B cell (primary cell): Measurements from ENCODE around the gene TBRG4. TPM values are rescaled to one million over a fixed set of nuclear protein-coding genes. Genes with fewer than 3 reads are reported as not detected.

ENCODE experiments used
- ATAC-seq: fragments of 200-7000 bp; cut with Tn5 transposase; one replicate; pipeline ENCODE4 v1.10.0; 2021; ENCODE audit warnings: low read depth, mild to moderate bottlenecking, moderate number of reproducible peaks, moderate library complexity
- CTCF ChIA-PET: fragments of 350-600 bp; sonication (Branson Sonifier 250); formaldehyde crosslinking; loops from one replicate; lab custom pipeline; 2021; ENCODE audit warnings: antibody characterized with exemption, inconsistent platforms; lab: Charles Lee
- POLR2A ChIA-PET: fragments of 350-600 bp; sonication (Branson Sonifier 250); formaldehyde crosslinking; loops from one replicate; lab custom pipeline; 2021; ENCODE audit warnings: antibody characterized with exemption; lab: Charles Lee
- DNase-seq: peaks from one replicate; pipeline ENCODE4 v3.0.0; 2013
- H2AFZ ChIP-seq: 2 replicates; pipeline ENCODE4 v1.6.1; 2012; ENCODE audit warnings: mild to moderate bottlenecking, low read depth, low read length; ENCODE audit not compliant: insufficient read depth, poor library complexity, severe bottlenecking
- H3K27ac ChIP-seq, 2 donors: 1 replicate in 1 of 2; 2 replicates in 1 of 2; pipeline ENCODE4 v1.5.1; 2012 to 2013; ENCODE audit warnings: low read length in 2 of 2, mild to moderate bottlenecking in 2 of 2, moderate library complexity in 1 of 2
- H3K27me3 ChIP-seq, 4 experiments: fragments of 200-600 bp in 1 of 4; sonication (generic) in 1 of 4; replicated peaks in 1 of 4; 1 replicate in 2 of 4; 2 replicates in 2 of 4; pipeline versions ENCODE4 v1.6.1 to v1.7.0; 2013 to 2016; ENCODE audit warnings: low read length in 3 of 4, mild to moderate bottlenecking in 2 of 4, mixed read lengths in 1 of 4, moderate library complexity in 1 of 4; ENCODE audit not compliant: insufficient read depth in 4 of 4, control insufficient read depth in 3 of 4; ENCODE audit errors: control extremely low read depth in 1 of 4
- H3K36me3 ChIP-seq, 2 experiments: replicated peaks in 1 of 2; 1 replicate in 1 of 2; 2 replicates in 1 of 2; pipeline versions ENCODE4 v1.6.1 to v1.7.1; 2013; ENCODE audit warnings: low read length in 1 of 2; ENCODE audit not compliant: insufficient read depth in 2 of 2, control insufficient read depth in 1 of 2; ENCODE audit errors: control extremely low read depth in 1 of 2, extremely low read depth in 1 of 2
- H3K4me1 ChIP-seq, 2 donors: fragments of 200-600 bp in 1 of 2; sonication (generic) in 1 of 2; 1 replicate in 1 of 2; 2 replicates in 1 of 2; pipeline versions ENCODE4 v1.5.1 to v1.6.1; 2013 to 2017; ENCODE audit warnings: low read length in 2 of 2; ENCODE audit not compliant: control insufficient read depth in 2 of 2, insufficient read depth in 2 of 2
- H3K4me2 ChIP-seq: replicated peaks from 2 replicates; pipeline ENCODE3; 2012; ENCODE audit warnings: mild to moderate bottlenecking, low read depth, low read length; ENCODE audit not compliant: poor library complexity, severe bottlenecking
- H3K4me3 ChIP-seq, 5 experiments: fragments of 200-600 bp in 1 of 5; sonication (generic) in 1 of 5; 1 replicate in 3 of 5; 2 replicates in 2 of 5; pipeline versions ENCODE4 v1.5.1 to v1.7.0; 2011 to 2016; ENCODE audit warnings: low read length in 4 of 5, mild to moderate bottlenecking in 4 of 5, low read depth in 2 of 5, control low read depth in 1 of 5, moderate library complexity in 1 of 5; ENCODE audit not compliant: insufficient read depth in 1 of 5; ENCODE audit errors: control extremely low read depth in 1 of 5, extremely low read depth in 1 of 5
- H3K79me2 ChIP-seq: fragments of 200-600 bp; sonication (generic); one replicate; pipeline ENCODE4 v1.6.0; 2016; ENCODE audit warnings: low read length; ENCODE audit not compliant: control insufficient read depth, insufficient read depth
- H3K9ac ChIP-seq: fragments of 200-600 bp; sonication (generic); 2 replicates; pipeline ENCODE4 v1.6.1; 2017; ENCODE audit warnings: mild to moderate bottlenecking, low read length, moderate library complexity
- H3K9me3 ChIP-seq, 3 donors: one replicate each; pipeline versions ENCODE4 v1.6.1 to v1.7.1; 2013; ENCODE audit warnings: low read length in 2 of 3; ENCODE audit not compliant: control insufficient read depth in 2 of 3, insufficient read depth in 1 of 3; ENCODE audit errors: control extremely low read depth in 1 of 3
- H4K20me1 ChIP-seq: 2 replicates; pipeline ENCODE4 v1.6.0; 2012; ENCODE audit warnings: mild to moderate bottlenecking, low read length; ENCODE audit not compliant: insufficient read depth, control insufficient read depth, poor library complexity, severe bottlenecking
- H3K27ac Mint-ChIP-seq: one replicate; pipeline ENCODE4 v1.8.0; 2021; ENCODE audit warnings: mixed read lengths
- H3K27me3 Mint-ChIP-seq: one replicate; pipeline ENCODE4 v1.8.0; 2021; ENCODE audit warnings: mixed read lengths
- H3K4me1 Mint-ChIP-seq: one replicate; pipeline ENCODE4 v1.8.0; 2021; ENCODE audit warnings: mixed read lengths
- H3K4me3 Mint-ChIP-seq: one replicate; pipeline ENCODE4 v1.8.0; 2021; ENCODE audit warnings: mixed read lengths
- H3K9me3 Mint-ChIP-seq: one replicate; pipeline ENCODE4 v1.8.0; 2022; ENCODE audit warnings: mixed read lengths; ENCODE audit not compliant: insufficient read depth
- EZH2 ChIP-seq: IDR thresholded peaks from 2 replicates; pipeline ENCODE4 v1.6.1; 2012; ENCODE audit warnings: borderline replicate concordance, low read depth, mild to moderate bottlenecking, moderate library complexity, low read length; ENCODE audit not compliant: insufficient read depth, poor library complexity, severe bottlenecking
- WGBS: methylation state at CpG from one replicate; pipeline ENCODE4 v1.1.5; 2013; ENCODE audit warnings: missing lambda C conversion rate; ENCODE audit not compliant: insufficient coverage; 5-methylcytosine and 5-hydroxymethylcytosine counted together
- intact Hi-C: fragments of 100-400 bp; cut with micrococcal nuclease; formaldehyde crosslinking; loops from one replicate; pipeline ENCODE4 v1.10.0; 2022
- polyA plus RNA-seq: library from polyadenylated mRNA; depleted of rRNA; stranded (reverse); fragments of >200 nt; gene quantifications from 2 replicates; pipeline ENCODE4 v1.2.3, GENCODE V29; 2012
- total RNA-seq, 2 donors: library from RNA; stranded (reverse); fragments of 120-200 nt in 1 of 2; gene quantifications; 1 replicate in 1 of 2; 2 replicates in 1 of 2; pipeline versions ENCODE4 v1.2.3 to v1.2.4, GENCODE V29; 2013 to 2022
- TF ChIP-seq, protein P1 (sequence below): fragments of 200-600 bp; IDR thresholded peaks from one replicate; pipeline ENCODE4 v1.8.0; 2022; ENCODE audit warnings: antibody characterized with exemption, mild to moderate bottlenecking

TBRG4 gene
- total and polyA plus RNA-seq, 2 donors (not counting 1 experiment from before 2014, with no cell fraction given) = 92.8 to 111 TPM

DNA sequence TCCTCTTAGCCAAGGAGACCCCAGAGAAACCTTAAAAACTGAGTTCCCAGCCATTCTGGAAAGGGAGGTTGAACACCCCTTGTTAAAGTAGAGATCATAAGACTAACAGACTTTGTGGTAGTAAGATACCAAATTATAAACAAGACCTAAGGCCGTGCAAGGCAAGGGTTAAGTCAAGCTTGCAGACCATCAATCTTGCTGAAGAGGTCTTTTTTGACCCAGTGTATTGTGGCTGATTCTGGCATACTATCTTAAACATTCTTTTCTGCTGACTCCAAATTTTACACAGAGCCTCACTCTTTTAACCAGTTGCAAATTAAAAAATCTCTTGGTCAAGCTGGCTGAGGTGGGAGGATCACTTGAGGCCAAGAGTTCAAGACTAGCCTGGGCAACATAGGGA is 1.2 kb upstream of the TBRG4 start:
- Histone ChIP-seq H3K9ac (no peak overlapping the region), H2AFZ (no peak overlapping the region), H3K4me3 (peak overlapping the region in 1 of 5 experiments; percentile 93), H3K9me3 (no peaks in the 10 kb centered on the region), H3K36me3 (peaks cover 0 to 16% of the 10 kb centered on the region in 2 experiments), H3K27me3 (peaks cover 0 to 5% (median 0%) of the 10 kb centered on the region in 4 experiments), H3K27ac (peak overlapping the region in 1 of 2 donors; percentile 98), H3K4me2 (peak overlapping the region; percentile 91), H3K79me2 (peaks cover 43% of the 10 kb centered on the region), H4K20me1 (peaks cover 17% of the 10 kb centered on the region), H3K4me1 (peaks cover 22 to 30% of the 10 kb centered on the region in 2 donors)
- H3K4me3 Mint-ChIP-seq = peak overlapping the region; percentile 91
- intact Hi-C loops = loop anchor here (1.0 kb wide), 1 partner anchor 315 kb away; no protein-coding TSS in a partner anchor
- ChIA-PET POLR2A (interaction anchor here (1.6 kb wide), 1 partner anchor 264 kb away, joined by 6 read pairs; the partner anchor contains the start of gene H2AZ2), CTCF (interaction anchor here (1.3 to 2.2 kb wide), 4 partner anchors 23 to 314 kb away, joined by 3 to 6 read pairs (median 5); no protein-coding TSS in a partner anchor)
- peak overlapping the region; percentile 63 for H3K27ac Mint-ChIP-seq
- H3K9me3 Mint-ChIP-seq = no peaks in the 10 kb centered on the region
- ATAC-seq = no peak
- WGBS = no CpG with 5 or more reads among the region's 1 CpG
- peaks cover 34% of the 10 kb centered on the region for H3K4me1 Mint-ChIP-seq
- no peak for DNase-seq
- no peak for TF ChIP-seq EZH2
- TF ChIP-seq, protein P1, sequence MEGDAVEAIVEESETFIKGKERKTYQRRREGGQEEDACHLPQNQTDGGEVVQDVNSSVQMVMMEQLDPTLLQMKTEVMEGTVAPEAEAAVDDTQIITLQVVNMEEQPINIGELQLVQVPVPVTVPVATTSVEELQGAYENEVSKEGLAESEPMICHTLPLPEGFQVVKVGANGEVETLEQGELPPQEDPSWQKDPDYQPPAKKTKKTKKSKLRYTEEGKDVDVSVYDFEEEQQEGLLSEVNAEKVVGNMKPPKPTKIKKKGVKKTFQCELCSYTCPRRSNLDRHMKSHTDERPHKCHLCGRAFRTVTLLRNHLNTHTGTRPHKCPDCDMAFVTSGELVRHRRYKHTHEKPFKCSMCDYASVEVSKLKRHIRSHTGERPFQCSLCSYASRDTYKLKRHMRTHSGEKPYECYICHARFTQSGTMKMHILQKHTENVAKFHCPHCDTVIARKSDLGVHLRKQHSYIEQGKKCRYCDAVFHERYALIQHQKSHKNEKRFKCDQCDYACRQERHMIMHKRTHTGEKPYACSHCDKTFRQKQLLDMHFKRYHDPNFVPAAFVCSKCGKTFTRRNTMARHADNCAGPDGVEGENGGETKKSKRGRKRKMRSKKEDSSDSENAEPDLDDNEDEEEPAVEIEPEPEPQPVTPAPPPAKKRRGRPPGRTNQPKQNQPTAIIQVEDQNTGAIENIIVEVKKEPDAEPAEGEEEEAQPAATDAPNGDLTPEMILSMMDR = no peak
- peaks cover 4% of the 10 kb centered on the region for H3K27me3 Mint-ChIP-seq

DNA sequence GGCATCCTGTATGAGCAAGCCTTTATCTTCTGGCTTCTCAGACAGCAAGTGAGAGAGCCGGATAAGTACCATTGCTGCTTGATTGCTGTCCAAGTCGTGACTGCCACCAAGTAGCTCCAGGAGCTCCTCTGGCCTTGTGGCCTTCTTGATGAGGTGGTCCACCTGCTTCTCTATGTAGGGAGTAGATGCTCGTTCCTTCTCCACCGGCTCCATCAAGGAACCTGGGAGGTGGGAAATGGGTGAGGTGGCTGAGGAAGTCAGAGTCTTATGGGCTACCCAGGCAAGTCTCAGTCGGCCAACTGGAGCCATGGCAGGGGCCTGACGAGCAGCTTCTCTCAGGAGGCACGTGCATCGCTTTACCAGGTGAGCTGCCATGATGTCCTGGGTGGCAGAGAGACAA is 2.6 kb downstream of the TBRG4 start:
- TF ChIP-seq, protein P1 = no peak
- TF ChIP-seq EZH2 = no peak
- no peaks in the 10 kb centered on the region for H3K9me3 Mint-ChIP-seq
- 88% methylated on average over 8 of the region's 8 CpGs for whole genome bisulfite sequencing
- Histone ChIP-seq H4K20me1 (peaks cover 55% of the 10 kb centered on the region), H3K9ac (no peak overlapping the region), H3K36me3 (peaks cover 0 to 54% of the 10 kb centered on the region in 2 experiments), H3K4me3 (no peak overlapping the region), H3K9me3 (no peaks in the 10 kb centered on the region), H3K27ac (no peak overlapping the region), H3K4me1 (peaks cover 22 to 38% of the 10 kb centered on the region in 2 donors), H3K27me3 (no peaks in the 10 kb centered on the region), H2AFZ (no peak overlapping the region), H3K79me2 (peaks cover 80% of the 10 kb centered on the region), H3K4me2 (no peak overlapping the region)
- H3K4me1 Mint-ChIP-seq = peaks cover 43% of the 10 kb centered on the region
- ATAC-seq = no peak
- peak overlapping the region; percentile 21 for H3K4me3 Mint-ChIP-seq
- POLR2A ChIA-PET = no interaction called here
- H3K27me3 Mint-ChIP-seq = no peaks in the 10 kb centered on the region
- DNase-seq = no peak
- CTCF ChIA-PET = interaction anchor here (0.7 kb wide), 1 partner anchor 308 kb away, joined by 3 read pairs; no protein-coding TSS in a partner anchor
- H3K27ac Mint-ChIP-seq = no peak overlapping the region
- intact Hi-C loops = no loop called here
